IMR-90 (cell line): ENCODE results near the gene KCNH4. TPM values are rescaled to one million over a fixed set of nuclear protein-coding genes. Genes with fewer than 3 reads are reported as not detected.

Experiments
- ATAC-seq: fragments of 200-7000 bp; cut with Tn5 transposase; 2 replicates; pipeline ENCODE4 v1.9.1; 2020; ENCODE audit warnings: low read depth, mild to moderate bottlenecking, moderate library complexity
- BruUV-seq: library from RNA; stranded (reverse); fragments of 400-500 nt; replicated peaks from 2 replicates; lab custom pipeline; 2021; lab: Mats Ljungman, UMichigan
- CTCF ChIA-PET: fragments of 300-600 bp; formaldehyde crosslinking; extraction: SDS; loops from one replicate; lab custom pipeline; 2021; ENCODE audit warnings: antibody characterized with exemption; lab: Yijun Ruan, JAX
- POLR2A ChIA-PET: fragments of 300-600 bp; sonication (Branson Sonifier 250); formaldehyde crosslinking; loops from one replicate; lab custom pipeline; 2022; ENCODE audit warnings: antibody characterized with exemption; ENCODE audit not compliant: unreplicated experiment; lab: Charles Lee
- DNase-seq: peaks from one replicate; pipeline ENCODE4 v3.0.0; 2013
- H2AFZ ChIP-seq: replicated peaks from 2 replicates; pipeline ENCODE3; 2013; ENCODE audit warnings: low read length, mild to moderate bottlenecking; ENCODE audit not compliant: poor library complexity
- H2AK5ac ChIP-seq: 2 replicates; pipeline ENCODE4 v1.6.1; 2013; ENCODE audit warnings: low read depth, low read length, inconsistent platforms
- H2AK9ac ChIP-seq: replicated peaks from 2 replicates; pipeline ENCODE3; 2013; ENCODE audit warnings: mild to moderate bottlenecking, low read depth, low read length, moderate library complexity; ENCODE audit not compliant: poor library complexity
- H2BK120ac ChIP-seq: 2 replicates; pipeline ENCODE4 v1.6.1; 2013; ENCODE audit warnings: low read depth, low read length, inconsistent platforms
- H2BK15ac ChIP-seq: 3 replicates; pipeline ENCODE4 v1.6.1; 2013; ENCODE audit warnings: low read depth, low read length, inconsistent platforms
- H2BK20ac ChIP-seq: 2 replicates; pipeline ENCODE4 v1.6.1; 2013; ENCODE audit warnings: low read depth, mild to moderate bottlenecking, inconsistent platforms, low read length, moderate library complexity
- H2BK5ac ChIP-seq: 2 replicates; pipeline ENCODE4 v1.6.1; 2013; ENCODE audit warnings: mild to moderate bottlenecking, low read depth, low read length, inconsistent platforms; ENCODE audit not compliant: poor library complexity, severe bottlenecking
- H3K14ac ChIP-seq: replicated peaks from 2 replicates; pipeline ENCODE4 v1.6.1; 2013; ENCODE audit warnings: low read depth, low read length, inconsistent platforms
- H3K18ac ChIP-seq: 2 replicates; pipeline ENCODE4 v1.6.1; 2013; ENCODE audit warnings: low read depth, low read length, control low read depth
- H3K23ac ChIP-seq: 2 replicates; pipeline ENCODE4 v1.6.1; 2013; ENCODE audit warnings: low read depth, low read length, inconsistent platforms
- H3K27ac ChIP-seq: 2 replicates; pipeline ENCODE4 v1.5.1; 2013; ENCODE audit warnings: mild to moderate bottlenecking, control low read depth, low read length; ENCODE audit not compliant: insufficient read depth
- H3K27me3 ChIP-seq: 2 replicates; pipeline ENCODE4 v1.6.1; 2013; ENCODE audit warnings: low read length; ENCODE audit not compliant: control insufficient read depth, insufficient read depth
- H3K36me3 ChIP-seq: 2 replicates; pipeline ENCODE4 v1.6.1; 2013; ENCODE audit warnings: low read length, mixed read lengths; ENCODE audit not compliant: control insufficient read depth, insufficient read depth
- H3K4ac ChIP-seq: 2 replicates; pipeline ENCODE4 v1.6.1; 2013; ENCODE audit warnings: low read depth, low read length, inconsistent platforms
- H3K4me1 ChIP-seq: 2 replicates; pipeline ENCODE4 v1.6.1; 2013; ENCODE audit warnings: low read length, mixed read lengths; ENCODE audit not compliant: control insufficient read depth, insufficient read depth
- H3K4me2 ChIP-seq: 2 replicates; pipeline ENCODE4 v1.6.1; 2013; ENCODE audit warnings: low read depth, mild to moderate bottlenecking, control low read depth, low read length, moderate library complexity
- H3K4me3 ChIP-seq: 2 replicates; pipeline ENCODE4 v1.5.1; 2013; ENCODE audit warnings: low read depth, mild to moderate bottlenecking, control low read depth, low read length, moderate library complexity; ENCODE audit not compliant: insufficient read depth
- H3K56ac ChIP-seq: 2 replicates; pipeline ENCODE4 v1.6.1; 2013; ENCODE audit warnings: low read length, inconsistent platforms; ENCODE audit not compliant: insufficient read depth; ENCODE audit errors: extremely low read depth
- H3K79me1 ChIP-seq, 2 experiments: 2 replicates each; pipeline ENCODE4 v1.6.1; 2013; ENCODE audit warnings: low read length in 2 of 2, inconsistent platforms in 1 of 2, low read depth in 1 of 2
- H3K9ac ChIP-seq: 2 replicates; pipeline ENCODE4 v1.6.1; 2013; ENCODE audit warnings: low read depth, low read length, control low read depth
- H3K9me1 ChIP-seq: 2 replicates; pipeline ENCODE4 v1.6.1; 2013; ENCODE audit warnings: low read length, inconsistent platforms; ENCODE audit not compliant: insufficient read depth
- H3K9me3 ChIP-seq: 2 replicates; pipeline ENCODE4 v1.6.1; 2013; ENCODE audit warnings: low read length; ENCODE audit not compliant: control insufficient read depth, insufficient read depth
- H4K20me1 ChIP-seq: 2 replicates; pipeline ENCODE4 v1.6.1; 2013; ENCODE audit warnings: low read length, inconsistent platforms; ENCODE audit not compliant: insufficient read depth
- H4K5ac ChIP-seq: 2 replicates; pipeline ENCODE4 v1.6.1; 2013; ENCODE audit warnings: mild to moderate bottlenecking, low read depth, low read length, control low read depth
- H4K8ac ChIP-seq, 2 experiments: 2 replicates each; pipeline ENCODE4 v1.6.1; 2013; ENCODE audit warnings: low read depth in 2 of 2, low read length in 2 of 2, control low read depth in 1 of 2, inconsistent platforms in 1 of 2
- H4K91ac ChIP-seq: 2 replicates; pipeline ENCODE4 v1.6.1; 2013; ENCODE audit warnings: low read depth, low read length, inconsistent platforms; ENCODE audit not compliant: insufficient read depth
- BHLHE40 ChIP-seq: fragments of 150-350 bp; IDR thresholded peaks from 2 replicates; pipeline ENCODE4 v1.6.1; 2016; ENCODE audit warnings: mild to moderate bottlenecking, low read depth, low read length
- CEBPB ChIP-seq: IDR thresholded peaks from 2 replicates; pipeline ENCODE4 v1.6.1; 2012; ENCODE audit warnings: low read depth, low read length, improper control_type of control experiment
- CHD1 ChIP-seq: IDR thresholded peaks from 2 replicates; pipeline ENCODE4 v1.6.1; 2012; ENCODE audit warnings: low read depth, low read length, improper control_type of control experiment
- FOS ChIP-seq: fragments of 150-350 bp; IDR thresholded peaks from 2 replicates; pipeline ENCODE4 v1.6.1; 2016; ENCODE audit warnings: low read depth, low read length
- MAFK ChIP-seq: IDR thresholded peaks from 2 replicates; pipeline ENCODE4 v1.6.1; 2012; ENCODE audit warnings: low read depth, low read length, improper control_type of control experiment
- MAZ ChIP-seq: IDR thresholded peaks from 2 replicates; pipeline ENCODE4 v1.6.1; 2012; ENCODE audit warnings: low read depth, mild to moderate bottlenecking, low read length, improper control_type of control experiment, moderate library complexity, borderline replicate concordance
- MXI1 ChIP-seq: IDR thresholded peaks from 2 replicates; pipeline ENCODE4 v1.6.1; 2012; ENCODE audit warnings: low read depth, mild to moderate bottlenecking, low read length, moderate library complexity, borderline replicate concordance
- POLR2A ChIP-seq: IDR thresholded peaks from 2 replicates; pipeline ENCODE4 v1.6.1; 2012; ENCODE audit warnings: mild to moderate bottlenecking, low read depth, low read length
- RAD21 ChIP-seq: IDR thresholded peaks from 2 replicates; pipeline ENCODE4 v1.6.1; 2012; ENCODE audit warnings: low read length, improper control_type of control experiment
- RCOR1 ChIP-seq: IDR thresholded peaks from 2 replicates; pipeline ENCODE4 v1.6.1; 2012; ENCODE audit warnings: mild to moderate bottlenecking, low read length, improper control_type of control experiment; ENCODE audit not compliant: insufficient replicate concordance
- RFX5 ChIP-seq: IDR thresholded peaks from 2 replicates; pipeline ENCODE4 v1.8.0; 2012; ENCODE audit warnings: low read depth, mild to moderate bottlenecking, low read length, moderate library complexity
- WGBS, 2 experiments: methylation state at CpG; one replicate each; pipeline versions ENCODE4 v1.1.5 to v1.1.7; 2013; ENCODE audit warnings: missing lambda C conversion rate in 2 of 2; ENCODE audit not compliant: insufficient read length in 1 of 2; ENCODE audit errors: extremely low coverage in 2 of 2; 5-methylcytosine and 5-hydroxymethylcytosine counted together
- dilution Hi-C: fragments of 300-500 bp; cut with HindIII; formaldehyde crosslinking; loops from one replicate; pipeline ENCODE4 v1.14.3; 2018; ENCODE audit warnings: low sequenced_read_pairs; ENCODE audit not compliant: unreplicated experiment
- in situ Hi-C: fragments of 300-500 bp; cut with MboI; formaldehyde crosslinking; loops from 3 replicates; pipeline ENCODE4 v1.14.3; 2019; ENCODE audit warnings: low sequenced_read_pairs, inconsistent platforms, mixed read lengths
- intact Hi-C: fragments of 100-400 bp; cut with micrococcal nuclease; formaldehyde crosslinking; loops from 2 replicates; pipeline ENCODE4 v1.10.0; 2022
- polyA plus RNA-seq, 3 experiments: library from polyadenylated mRNA; depleted of rRNA; stranded (reverse); fragments of >200 nt; gene quantifications; 2 replicates each; pipeline ENCODE4 v1.2.3, GENCODE V29; 2012; ENCODE audit warnings: low replicate concordance in 1 of 3
- total RNA-seq: library from RNA; depleted of rRNA; stranded (reverse); fragments of >200 nt; gene quantifications from 2 replicates; pipeline ENCODE4 v1.2.3, GENCODE V29; 2012
- TF ChIP-seq, protein P1 (sequence below): fragments of 150-350 bp; IDR thresholded peaks from 2 replicates; pipeline ENCODE4 v1.6.1; 2016; ENCODE audit warnings: low read depth, mild to moderate bottlenecking, low read length, moderate library complexity, borderline replicate concordance
- TF ChIP-seq, protein P2 (sequence below): fragments of 150-350 bp; IDR thresholded peaks from 2 replicates; pipeline ENCODE4 v1.6.1; 2017; ENCODE audit warnings: mild to moderate bottlenecking, antibody characterized with exemption, low read length, low read depth
- TF ChIP-seq, protein P3 (sequence below): conservative IDR thresholded peaks from 2 replicates; pipeline ENCODE4 v1.5.1; 2012; ENCODE audit warnings: mild to moderate bottlenecking, low read depth, low read length, improper control_type of control experiment

Gene KCNH4
- total and polyA plus RNA-seq, 2 of the 4 experiments (the other 2 are of a cell fraction) = 0.03 TPM; not detected in 1

DNA sequence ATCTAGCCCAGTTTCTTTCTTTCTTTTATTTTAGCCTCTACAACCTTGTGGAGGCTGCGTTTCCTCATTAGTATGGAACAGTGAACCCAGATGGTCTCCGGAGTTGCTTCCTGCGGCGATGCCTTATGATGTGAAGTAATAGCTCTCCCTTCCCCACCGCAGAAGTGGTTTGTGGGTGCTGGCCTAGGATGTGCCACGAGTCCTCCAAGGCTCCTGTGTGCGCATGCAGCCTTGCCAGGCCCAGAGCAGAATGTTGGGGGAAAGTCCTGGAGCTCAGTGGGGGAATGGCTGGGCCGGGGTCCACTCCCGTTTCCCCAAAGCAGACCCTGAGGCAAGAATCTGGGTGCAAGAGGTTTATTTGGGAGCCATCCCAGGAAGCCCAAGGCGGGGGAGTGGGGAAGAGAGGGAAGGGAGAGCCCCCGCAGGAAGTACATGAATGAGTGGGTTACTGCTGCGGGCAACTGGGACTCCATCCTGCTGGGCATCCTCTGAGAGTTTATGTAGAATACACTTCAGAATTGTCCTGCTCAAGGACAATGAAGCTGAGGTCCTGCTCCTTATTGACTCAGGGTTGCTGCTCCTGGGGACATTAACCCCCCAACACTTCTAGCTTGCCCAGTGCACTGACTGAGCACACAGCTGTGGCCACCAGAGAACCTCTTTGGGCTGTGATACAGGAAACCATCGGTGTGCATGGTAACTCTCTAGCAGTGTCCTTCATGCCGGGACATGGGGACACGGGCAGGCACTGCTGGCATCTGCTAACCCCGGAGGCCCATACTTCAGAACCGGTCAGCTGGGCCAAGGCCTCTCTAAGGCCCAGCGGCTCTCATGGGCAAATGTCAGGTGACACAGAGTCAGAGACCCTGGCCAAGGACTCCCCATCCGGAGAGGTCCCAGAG is 8.1 kb upstream of the KCNH4 start:
- Histone ChIP-seq H3K9ac (no peak overlapping the region), H3K56ac (no peak overlapping the region), H2BK5ac (no peak overlapping the region), H2AK9ac (no peak overlapping the region), H3K79me1 (peaks cover 0 to 5% of the 10 kb centered on the region in 2 experiments; a peak in 1 of 4 replicates), H2BK120ac (no peak overlapping the region), H3K4ac (no peak overlapping the region), H3K4me2 (no peak overlapping the region), H4K5ac (no peak overlapping the region), H3K9me1 (peaks cover 5% of the 10 kb centered on the region; the same call in 1 of the 2 replicates), H3K36me3 (no peaks in the 10 kb centered on the region), H3K4me3 (no peak overlapping the region), H2AFZ (peak overlapping the region; percentile 29), H3K27me3 (no peaks in the 10 kb centered on the region; the same call in 1 of the 2 replicates), H2BK15ac (no peak overlapping the region), H4K8ac (no peak overlapping the region), H3K23ac (no peak overlapping the region), H2BK20ac (no peak overlapping the region), H3K18ac (no peak overlapping the region), H4K91ac (no peak overlapping the region), H3K27ac (no peak overlapping the region), H3K9me3 (no peaks in the 10 kb centered on the region), H4K20me1 (no peaks in the 10 kb centered on the region), H3K14ac (no peak overlapping the region), H2AK5ac (no peak overlapping the region), H3K4me1 (peaks cover 3% of the 10 kb centered on the region; the same call in 1 of the 2 replicates)
- ChIA-PET CTCF (no interaction called here), POLR2A (no interaction called here)
- no peak for DNase-seq
- ATAC-seq = no peak
- 83% methylated on average over 11 of the region's 19 CpGs; no CpG with 5 or more reads in 1 of the 2 experiments for WGBS, 2 experiments
- dilution Hi-C loops = no loop called here
- BruUV-seq = no TSS peak
- intact Hi-C loops = no loop called here
- in situ Hi-C loops = no loop called here
- no peak for TF ChIP-seq RCOR1
- TF ChIP-seq, protein P1, sequence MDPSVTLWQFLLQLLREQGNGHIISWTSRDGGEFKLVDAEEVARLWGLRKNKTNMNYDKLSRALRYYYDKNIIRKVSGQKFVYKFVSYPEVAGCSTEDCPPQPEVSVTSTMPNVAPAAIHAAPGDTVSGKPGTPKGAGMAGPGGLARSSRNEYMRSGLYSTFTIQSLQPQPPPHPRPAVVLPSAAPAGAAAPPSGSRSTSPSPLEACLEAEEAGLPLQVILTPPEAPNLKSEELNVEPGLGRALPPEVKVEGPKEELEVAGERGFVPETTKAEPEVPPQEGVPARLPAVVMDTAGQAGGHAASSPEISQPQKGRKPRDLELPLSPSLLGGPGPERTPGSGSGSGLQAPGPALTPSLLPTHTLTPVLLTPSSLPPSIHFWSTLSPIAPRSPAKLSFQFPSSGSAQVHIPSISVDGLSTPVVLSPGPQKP = no peak
- TF ChIP-seq, protein P2, sequence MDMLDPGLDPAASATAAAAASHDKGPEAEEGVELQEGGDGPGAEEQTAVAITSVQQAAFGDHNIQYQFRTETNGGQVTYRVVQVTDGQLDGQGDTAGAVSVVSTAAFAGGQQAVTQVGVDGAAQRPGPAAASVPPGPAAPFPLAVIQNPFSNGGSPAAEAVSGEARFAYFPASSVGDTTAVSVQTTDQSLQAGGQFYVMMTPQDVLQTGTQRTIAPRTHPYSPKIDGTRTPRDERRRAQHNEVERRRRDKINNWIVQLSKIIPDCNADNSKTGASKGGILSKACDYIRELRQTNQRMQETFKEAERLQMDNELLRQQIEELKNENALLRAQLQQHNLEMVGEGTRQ = no peak
- no peak for TF ChIP-seq MXI1
- TF ChIP-seq POLR2A = no peak
- no peak for TF ChIP-seq MAFK
- TF ChIP-seq RAD21 = no peak
- TF ChIP-seq CHD1 = no peak
- no peak for TF ChIP-seq BHLHE40
- TF ChIP-seq RFX5 = no peak
- TF ChIP-seq MAZ = no peak
- no peak for TF ChIP-seq CEBPB
- TF ChIP-seq FOS = no peak
- TF ChIP-seq, protein P3, sequence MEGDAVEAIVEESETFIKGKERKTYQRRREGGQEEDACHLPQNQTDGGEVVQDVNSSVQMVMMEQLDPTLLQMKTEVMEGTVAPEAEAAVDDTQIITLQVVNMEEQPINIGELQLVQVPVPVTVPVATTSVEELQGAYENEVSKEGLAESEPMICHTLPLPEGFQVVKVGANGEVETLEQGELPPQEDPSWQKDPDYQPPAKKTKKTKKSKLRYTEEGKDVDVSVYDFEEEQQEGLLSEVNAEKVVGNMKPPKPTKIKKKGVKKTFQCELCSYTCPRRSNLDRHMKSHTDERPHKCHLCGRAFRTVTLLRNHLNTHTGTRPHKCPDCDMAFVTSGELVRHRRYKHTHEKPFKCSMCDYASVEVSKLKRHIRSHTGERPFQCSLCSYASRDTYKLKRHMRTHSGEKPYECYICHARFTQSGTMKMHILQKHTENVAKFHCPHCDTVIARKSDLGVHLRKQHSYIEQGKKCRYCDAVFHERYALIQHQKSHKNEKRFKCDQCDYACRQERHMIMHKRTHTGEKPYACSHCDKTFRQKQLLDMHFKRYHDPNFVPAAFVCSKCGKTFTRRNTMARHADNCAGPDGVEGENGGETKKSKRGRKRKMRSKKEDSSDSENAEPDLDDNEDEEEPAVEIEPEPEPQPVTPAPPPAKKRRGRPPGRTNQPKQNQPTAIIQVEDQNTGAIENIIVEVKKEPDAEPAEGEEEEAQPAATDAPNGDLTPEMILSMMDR = no peak
